ENCODE results near the gene ABCA4.

The ABCA4 gene

DNA sequence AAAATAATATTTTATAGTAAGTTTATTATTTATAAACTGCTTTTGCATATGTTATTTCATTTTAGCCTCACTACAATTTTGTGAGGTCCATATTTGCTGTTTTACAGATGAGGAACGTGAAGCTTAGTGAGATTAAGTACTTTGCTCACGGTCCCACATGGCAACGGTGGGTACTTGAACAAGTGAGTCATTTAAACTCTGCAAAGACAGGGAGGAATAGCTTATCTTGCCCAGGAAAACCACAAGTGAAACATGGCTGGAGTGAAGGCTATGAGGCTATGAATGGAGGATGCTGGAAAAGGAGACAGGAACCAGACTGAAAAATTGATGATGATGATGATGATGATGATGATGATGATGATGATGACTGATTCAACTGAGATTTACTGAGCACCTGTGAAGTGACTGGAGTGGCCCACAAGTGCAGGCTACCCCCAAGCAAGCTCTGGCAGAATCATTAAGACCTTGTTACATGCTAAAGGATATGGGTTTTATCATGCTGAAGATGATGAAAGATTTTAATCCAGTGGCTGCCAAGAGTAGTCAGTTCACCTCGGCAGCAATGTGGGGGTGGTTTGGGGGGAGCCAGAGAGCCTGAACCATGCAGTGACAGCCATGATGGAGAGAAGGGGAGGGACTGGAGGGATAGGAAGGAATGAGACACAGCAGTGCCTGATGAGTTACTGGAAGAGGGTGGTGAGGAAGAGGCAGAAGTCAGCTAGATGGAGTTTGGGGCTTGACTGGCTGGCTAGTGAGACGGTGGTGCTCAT lies 1.4 kb upstream of the ABCA4 start:
- DNase-seq = no peak

DNA sequence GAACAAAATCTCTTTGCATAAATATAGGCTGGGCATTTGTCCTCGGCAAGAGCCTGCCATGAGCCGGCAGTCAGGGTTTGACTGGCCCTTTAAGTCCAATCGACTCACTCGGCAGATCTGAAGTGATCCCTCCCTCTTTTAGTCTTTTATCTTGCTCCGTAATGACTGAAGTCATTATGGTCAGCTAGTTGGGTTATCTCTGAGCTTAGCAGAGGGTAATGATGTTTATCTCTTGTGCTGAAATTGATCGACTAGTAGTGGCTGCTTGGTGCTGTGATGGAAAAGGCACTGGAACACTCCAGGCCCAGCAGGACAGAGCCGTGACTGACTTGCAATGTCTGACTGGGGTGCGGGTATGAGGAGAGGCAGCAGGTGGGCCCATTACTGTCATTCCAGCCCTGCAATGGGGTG lies 468 bp upstream of the ABCA4 start:
- DNase-seq = no peak

DNA sequence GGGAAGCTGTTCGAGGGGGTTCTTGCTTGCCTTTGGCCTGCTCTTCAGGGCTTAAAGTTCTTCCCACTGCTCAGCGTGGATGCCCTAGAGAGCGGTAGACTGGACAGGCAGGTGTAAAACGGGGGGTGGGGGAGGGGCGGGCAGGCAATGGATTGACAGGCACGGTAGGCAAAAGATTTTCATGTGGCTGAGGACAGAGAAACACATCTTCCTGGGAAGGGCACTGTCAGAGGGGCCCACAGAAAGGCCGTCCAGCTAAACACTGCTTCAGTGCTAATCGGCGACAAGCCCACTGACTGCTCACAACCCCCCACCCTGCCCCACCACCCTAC lies 412 bp downstream of the ABCA4 start:
- no peak for DNase-seq

DNA sequence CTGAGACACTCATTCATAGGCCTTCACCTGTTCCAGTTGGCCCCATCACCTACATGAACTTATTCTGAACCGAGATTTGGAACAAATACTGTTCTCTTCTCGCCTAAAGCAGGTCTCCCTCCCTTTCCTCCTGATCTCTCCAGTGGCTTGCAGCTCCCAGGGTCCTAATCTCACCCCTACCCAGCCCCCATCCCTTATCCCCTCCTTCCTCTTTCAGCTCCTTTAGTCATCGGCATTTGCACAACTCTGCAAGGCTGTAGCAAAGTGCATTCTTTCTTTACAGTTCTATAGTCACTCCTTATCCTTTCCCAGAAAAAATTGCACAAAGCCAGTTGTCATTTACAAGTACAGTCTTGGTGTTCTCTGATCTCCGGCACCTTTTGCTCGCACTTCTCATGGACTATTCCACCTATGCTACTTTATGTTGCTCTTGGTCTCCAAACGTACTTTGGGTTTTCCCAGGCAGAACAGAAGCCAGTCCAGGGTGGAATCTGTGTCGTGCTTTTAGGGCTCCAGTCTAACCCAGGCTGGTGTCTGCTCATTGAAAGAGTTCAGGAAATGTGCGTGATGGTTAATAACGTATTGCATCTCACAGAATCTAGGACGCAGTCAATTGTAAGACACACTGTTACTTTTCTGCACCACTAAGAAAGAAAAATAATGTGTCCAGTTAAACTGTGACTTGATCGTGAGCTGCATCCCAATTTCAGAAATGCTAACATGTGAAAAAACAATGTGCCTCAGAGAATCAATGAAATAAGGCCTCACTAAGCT lies 965 bp downstream of the ABCA4 start:
- no peak for DNase-seq

DNA sequence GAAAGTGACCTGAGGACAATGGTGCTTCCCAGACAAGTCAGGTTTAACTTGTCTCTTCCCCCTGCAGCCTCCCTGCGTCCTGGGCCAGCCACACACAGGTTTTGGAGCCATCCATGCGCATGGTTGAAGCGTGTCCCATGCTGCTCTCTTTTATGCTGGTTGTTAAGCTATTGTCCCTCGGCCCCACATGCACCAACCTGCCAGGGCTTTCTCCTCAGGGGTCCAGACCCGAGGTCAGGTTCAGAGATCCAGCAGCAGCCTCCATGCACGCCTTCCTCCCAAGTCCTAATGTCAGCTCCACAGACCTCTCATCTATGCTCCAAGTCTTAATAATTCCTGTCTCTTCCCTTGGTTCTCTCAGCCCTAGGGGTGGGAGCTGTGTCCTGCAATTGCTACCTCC lies 1.6 kb downstream of the ABCA4 start:
- no peak for DNase-seq

DNA sequence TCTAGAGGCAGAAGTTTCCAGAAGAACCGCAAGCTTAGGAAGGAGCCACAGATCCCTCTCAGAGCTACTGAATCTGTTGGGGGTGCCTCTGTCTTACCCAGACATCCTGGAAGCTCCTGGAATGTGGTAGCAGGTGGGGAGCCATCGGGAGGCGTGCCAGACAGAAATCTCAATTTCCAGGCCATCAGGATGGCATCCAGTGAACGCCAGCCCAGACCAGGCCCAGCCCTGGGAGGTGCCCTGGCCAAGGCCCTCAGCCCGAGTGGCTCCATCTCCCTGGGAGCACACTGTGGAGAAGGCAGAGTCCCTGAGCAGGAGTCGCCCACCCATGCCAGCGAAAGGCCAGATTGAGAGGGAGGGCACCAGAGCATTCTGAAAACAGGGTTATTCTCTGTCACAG lies 2.5 kb downstream of the ABCA4 start:
- DNase-seq = no peak

DNA sequence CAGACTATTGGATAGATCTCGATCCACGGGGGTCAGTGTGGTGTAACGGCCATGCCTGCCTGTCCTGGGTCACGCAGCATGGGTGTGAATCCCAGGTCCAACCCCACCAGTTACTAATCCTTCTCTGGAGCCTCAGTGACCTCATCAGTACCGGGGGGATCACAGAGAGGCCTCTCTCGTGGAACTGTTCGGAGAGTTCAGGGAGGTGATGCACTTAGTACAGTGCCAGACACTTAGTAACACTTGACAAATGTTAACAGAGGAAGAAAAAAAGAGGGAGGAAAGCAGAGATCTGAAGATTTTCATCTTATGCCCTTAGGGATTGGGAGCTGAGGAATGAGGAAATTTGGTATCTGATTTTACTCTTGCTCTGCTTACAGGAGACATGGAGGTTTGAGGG lies 2.9 kb downstream of the ABCA4 start:
- no peak for DNase-seq

DNA sequence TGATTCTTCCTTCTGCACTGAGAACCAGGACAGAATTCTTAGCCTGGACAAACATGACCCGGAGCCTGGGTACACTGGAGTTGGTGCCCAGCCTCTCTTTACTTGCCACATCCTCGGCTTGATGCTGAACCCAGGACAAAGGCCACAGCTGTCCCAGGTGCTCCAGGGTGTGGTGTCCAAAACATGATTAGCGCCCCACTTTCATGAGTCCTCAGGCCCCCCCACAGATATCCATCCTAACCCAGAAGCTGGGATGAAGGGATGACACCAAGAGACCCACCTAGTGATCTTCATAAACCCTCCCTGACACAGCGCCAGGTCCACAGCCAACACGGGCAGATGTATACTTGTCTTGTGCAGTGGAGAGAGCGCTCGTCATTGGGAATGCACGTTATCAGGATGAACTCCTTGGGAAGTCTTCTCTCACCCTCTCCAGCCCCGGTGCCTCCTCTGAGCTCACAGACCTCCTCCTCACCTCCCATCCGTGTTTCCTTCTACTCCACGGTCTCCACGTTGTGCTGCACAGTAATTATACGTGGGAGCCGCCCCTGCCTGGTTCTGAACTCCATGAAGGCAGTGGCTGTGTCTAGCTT lies 3.6 kb downstream of the ABCA4 start:
- no peak for DNase-seq

DNA sequence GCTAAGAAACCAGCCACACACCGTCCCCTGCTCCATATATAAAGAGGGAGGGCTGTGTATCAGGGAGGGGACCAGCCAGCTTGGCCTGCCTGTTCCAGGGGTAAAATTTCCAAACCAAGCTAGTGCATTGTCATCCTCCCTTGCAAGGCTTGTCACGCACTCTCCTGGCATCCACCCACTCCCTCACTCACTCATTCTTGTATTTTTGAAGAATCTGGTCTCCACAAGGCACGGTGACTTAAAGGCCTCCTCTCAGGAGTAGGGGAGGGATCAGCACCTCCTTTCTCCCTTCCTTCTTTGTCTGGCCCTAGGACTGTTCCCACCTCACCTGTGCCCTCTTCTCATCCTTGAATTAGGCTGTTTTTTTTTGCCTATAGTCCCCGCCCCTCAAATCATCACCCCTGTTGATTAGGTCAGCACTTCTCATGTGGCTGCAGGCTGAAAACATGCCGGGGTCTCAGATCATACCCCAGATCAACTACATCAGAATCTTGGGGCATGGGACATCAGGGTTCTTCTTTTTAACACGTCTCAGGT lies 5.0 kb downstream of the ABCA4 start:
- no peak for DNase-seq

DNA sequence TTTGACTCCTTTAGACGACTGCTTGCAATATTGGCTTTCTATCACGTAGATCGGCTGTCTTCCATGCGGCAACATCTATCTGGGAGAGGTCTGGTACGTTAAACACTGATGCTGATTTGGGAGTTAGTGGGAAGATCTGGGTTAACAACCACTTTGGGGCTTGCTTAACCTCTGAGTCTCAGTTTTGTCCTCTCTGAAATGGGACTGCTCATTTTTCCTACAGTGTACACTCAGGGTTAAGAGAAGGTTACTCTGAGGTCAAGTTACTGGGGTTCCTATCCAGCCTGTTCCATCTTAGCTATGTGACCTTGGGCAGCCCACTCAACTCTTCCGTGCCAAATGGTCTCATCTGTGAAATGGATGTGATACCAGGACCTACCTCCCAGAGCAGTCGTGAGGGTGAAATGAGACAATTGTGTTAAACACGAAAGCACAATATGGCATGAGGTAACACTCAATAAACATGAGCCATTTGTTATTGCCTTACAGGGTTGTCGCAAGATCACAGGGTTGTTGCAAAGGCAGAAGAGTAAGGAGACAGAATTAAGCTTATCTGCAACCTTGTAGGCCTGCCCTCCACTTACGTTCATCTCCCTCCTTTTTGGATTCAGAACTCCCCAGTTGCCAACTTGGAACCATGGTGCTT lies 5.6 kb downstream of the ABCA4 start:
- no peak for DNase-seq

DNA sequence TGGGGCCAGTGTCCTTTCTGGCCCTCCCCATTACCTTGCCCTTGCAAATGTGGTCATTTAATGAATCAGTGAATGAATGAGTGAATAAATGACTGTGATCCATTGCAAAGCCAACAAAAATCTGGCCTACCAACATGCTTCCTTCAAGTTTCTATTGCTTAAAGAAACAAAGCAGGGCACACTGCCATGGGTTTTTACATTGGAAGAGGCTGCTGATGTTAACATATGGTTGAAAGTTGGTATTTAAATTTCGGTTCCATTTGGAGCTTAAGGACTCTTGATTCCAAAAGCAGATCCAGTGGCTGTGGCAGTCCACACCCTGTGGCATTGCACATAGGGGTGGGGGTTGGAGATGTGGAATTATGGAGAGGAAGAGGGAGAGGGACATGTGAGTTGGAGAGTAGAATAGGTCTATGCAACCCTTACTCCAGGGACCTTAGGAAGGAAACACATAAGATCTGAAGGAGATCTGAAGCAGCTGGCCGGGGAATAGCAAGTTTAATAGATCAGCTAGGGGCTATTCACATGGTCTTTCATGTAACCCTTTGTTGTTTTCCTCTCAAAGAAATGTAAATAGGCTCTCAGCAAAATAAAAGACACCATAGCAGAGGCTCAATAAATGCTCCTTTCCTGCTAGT lies 7.2 kb downstream of the ABCA4 start:
- DNase-seq = no peak

DNA sequence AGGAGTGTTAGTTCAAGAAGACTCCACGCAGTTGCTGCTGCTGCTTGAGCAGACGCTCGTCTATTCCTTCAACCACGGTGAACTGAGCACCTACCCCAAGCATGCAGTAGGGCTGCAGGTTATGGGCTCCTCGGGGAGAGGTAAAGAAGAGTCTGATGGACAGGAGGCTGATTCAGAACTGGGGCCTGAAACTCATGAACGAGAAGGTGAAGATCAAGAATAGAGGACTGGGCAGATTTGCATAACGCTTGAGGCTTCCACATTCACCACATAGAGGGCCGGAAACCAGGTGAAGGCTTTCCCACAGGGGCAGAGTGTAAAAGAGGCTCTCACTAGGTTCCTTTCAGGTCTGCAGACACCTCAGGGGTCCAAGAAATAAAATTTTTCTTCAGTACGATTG lies 9.1 kb downstream of the ABCA4 start:
- DNase-seq = no peak

DNA sequence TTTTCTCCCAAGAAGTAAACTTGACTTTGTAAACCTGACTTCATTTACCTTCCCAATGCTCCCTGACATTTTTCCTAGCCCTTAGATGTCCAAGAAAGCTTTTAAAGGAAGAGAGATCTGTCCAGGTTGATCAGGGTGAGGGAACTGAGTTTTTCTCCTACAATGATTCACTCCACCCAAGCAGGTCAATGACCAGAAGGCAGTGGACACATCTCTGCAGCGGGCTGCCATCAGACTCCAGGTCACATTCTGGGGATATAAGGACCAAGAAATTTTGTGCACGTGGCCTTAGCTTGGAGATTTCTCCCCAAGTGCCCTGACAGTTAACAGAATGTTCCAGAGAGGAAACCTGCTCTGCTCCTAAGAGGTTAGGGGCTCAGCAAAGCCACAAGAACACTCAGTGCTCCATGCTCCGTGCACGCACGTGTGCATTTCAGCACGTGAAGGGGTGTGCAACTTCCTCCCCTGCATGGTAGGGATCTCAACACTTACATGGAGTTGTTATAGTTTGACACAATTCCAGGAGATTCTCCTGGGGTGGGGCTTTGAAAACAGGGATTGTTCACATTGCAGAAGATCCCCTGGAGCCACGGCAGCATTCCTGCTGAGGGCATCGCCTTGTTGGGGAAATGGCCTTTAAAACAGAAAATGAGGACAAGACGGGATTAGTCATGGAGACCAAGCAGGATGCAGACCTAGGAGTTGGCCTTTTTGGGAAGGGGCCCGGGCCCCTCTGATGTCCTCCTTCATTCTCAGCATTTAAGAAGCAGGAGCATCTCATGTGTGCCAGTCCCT lies 9.8 kb downstream of the ABCA4 start:
- DNase-seq = no peak

DNA sequence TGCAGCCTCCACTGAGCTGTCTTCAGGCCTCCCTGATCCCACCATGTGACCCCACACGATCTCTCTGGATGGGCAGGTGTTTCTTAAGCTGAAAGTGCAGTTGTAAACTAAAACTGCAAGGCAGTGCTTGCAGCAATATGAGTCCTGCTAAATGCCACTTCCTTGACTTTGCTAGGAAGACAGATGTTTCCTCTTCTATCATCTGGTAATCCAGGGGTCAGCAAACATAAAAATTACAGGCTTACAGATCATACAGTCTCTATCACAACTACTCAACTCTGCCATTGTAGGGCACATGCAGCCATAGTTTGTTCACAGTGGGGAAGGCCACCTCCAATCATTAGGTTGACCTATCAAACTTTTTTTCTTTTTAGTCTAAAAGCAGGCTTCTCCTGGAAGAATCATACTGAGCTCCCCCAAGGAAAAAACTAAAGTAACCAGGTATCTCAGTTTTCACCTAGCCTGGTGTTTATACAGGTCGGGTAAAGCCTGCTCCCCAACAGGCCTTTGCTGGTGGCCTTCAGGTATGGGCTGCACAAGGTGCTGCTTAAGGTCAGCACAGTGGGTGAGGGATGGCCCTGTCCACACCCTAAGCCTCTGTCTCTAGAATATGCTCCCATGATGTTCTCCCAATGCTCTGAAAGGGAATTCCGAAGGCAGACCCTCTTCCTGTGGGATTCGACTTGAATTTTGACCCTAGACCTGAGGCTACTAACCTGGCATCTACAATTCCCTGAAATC lies 10.8 kb downstream of the ABCA4 start:
- no peak for DNase-seq

DNA sequence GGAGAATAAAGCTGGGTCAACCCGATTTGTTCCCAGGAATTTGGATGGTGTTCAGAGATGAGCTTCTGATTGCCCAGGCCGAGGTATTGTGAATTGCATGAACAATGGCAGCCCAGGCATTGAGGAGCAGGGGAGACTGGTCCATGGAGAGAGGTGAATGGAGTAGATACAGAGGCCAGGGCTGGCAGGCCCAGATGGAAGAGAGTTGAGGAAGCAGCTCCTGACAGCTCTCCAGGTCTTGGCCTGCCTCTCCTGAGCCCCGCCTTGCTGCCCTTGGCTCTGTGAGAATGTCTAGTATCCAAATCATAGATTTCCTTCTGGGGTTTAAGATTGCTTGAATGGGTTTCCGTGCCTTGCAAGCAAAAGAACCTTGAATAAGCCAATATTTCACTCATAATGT lies 11.5 kb downstream of the ABCA4 start:
- DNase-seq = no peak

DNA sequence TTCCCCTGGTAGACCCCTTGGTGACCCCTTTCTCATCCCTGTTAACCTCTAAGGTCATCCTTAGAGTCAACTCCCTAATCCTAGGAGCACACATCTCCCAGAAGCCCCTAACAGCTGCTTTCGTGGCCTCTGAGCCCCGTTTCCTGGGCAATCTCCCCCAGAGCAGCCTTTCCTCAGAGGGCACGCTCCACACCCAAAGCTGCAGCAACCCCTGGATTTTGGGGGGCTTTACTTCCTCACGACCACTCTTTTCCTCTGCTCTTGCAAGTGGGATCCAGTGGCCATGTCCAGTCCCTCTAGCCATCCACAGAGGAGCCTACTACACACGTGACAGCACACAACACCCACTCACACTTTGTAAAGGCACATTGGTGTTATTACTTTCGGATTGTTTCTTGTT lies 13.8 kb downstream of the ABCA4 start:
- no peak for DNase-seq

DNA sequence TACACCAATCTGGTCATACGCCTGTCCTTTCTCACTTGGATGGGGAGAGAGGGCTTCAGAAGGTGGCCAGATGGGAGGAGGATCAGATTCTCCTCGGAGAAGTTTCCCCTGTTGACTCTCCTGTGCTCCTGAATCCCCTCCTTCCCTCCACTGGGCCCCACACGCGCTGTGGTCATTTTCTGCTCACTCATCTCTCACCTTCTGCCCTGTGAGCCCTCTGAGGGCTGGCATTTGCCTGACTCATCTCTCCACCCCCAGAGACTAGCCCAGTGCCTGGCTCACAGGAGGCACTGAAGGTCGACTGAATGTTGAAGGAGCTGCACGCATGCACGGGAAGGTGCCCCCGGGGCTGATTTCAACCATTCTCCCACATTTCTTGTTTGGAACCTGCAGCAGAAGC lies 14.2 kb downstream of the ABCA4 start:
- DNase-seq = no peak

DNA sequence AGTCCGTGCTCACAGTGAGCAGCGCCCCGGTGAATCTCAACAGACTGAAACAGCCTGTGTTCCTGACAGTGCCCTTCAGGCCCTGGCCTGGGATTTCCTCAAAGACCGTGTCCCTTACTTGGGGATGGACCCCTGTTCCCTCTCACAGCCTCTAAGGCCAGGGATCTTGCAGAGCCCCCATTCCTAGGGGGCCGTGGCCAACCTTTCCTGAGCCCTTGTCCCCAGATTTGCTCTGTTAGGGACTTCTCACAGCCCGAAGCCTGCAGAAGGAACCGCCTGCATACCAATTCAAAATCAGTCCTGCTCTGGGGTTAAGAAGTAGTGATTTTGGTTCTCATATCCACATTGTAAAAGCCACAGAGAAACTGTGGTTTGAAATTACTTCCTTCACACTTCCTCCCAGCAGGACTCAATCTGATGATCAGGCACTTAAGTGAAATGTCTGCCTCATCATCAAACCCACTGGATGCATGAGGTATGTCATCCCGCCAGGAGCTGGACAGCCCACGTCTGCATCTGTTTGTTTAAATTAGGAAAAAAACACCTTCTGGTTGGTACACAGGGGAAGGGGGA lies 14.9 kb downstream of the ABCA4 start:
- no peak for DNase-seq

DNA sequence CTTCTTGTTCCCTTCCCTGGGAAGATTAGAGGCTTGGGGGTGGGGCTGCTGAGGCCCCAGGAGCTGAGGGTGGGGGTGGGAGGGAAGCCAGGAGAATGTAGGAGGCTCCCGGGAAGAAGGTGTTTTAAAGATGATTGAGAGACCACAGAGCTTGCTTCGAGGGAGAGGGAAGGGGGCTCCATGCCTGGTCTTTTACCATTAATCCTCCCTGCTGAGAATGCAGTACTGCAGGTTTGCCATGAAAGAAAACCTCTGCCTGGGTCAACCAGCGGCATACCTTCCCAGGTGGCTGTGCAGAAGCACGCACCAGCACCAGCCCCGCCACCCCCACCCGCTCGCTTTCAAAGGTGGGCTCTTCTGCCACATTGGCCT lies 15.4 kb downstream of the ABCA4 start:
- DNase-seq = no peak

DNA sequence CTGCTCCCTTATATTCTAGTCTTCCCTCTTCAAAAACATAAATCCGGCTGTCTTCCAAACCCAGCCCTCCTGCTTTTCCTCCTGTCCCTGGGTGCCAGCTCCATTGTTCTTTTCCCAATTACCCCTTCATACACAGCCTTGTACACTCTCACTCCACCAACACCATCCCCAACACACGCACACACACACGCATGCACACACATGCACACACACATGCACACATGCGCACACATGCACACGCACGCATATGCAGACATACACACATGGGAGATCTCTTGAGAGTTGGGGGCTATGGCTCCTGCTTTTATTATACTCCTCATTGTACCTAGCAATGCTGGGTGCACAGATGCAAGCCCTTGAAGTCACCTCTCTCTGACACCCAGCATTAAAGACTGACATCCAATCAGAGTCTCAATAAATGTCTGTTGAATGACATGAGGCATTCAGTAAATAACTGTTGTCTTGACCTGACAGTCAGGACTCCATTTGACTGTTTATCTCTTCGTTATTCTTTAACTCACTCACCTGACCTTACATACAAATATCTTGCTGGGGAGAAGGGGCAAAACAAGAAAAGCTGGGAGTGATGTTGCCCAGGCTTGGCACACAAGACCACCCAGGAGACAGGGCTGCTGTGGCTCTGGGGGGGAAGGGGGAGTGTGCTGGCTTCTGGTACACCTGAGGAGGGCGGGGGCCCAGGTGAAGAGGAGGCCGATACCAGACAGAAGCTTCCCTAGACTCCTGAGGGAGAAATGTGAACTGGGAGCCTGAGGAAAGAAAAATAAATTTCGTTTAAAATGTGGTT lies 16.0 kb downstream of the ABCA4 start:
- DNase-seq = no peak
